WTC11 (cell line): ENCODE results near the gene ROMO1. TPM values are rescaled to one million over a fixed set of nuclear protein-coding genes. Genes with fewer than 3 reads are reported as not detected.

Source experiments
- ATAC-seq: fragments of 200-7000 bp; cut with Tn5 transposase; 2 replicates; pipeline ENCODE4 v1.10.0; 2021; ENCODE audit warnings: mild to moderate bottlenecking, moderate library complexity
- CTCF ChIA-PET: fragments of 300-600 bp; sonication (Branson Sonifier 250); formaldehyde crosslinking; loops from one replicate; lab custom pipeline; 2021; ENCODE audit warnings: antibody characterized with exemption; lab: Charles Lee
- POLR2A ChIA-PET: fragments of 350-600 bp; sonication (Branson Sonifier 250); formaldehyde crosslinking; loops from one replicate; lab custom pipeline; 2021; ENCODE audit warnings: antibody characterized with exemption; lab: Charles Lee
- DNase-seq: peaks from one replicate; pipeline ENCODE4 v3.0.0; 2021; ENCODE audit warnings: low spot score
- H3K27ac Mint-ChIP-seq: 2 replicates; pipeline ENCODE4 v1.8.0; 2021; ENCODE audit warnings: mixed read lengths
- H3K27me3 Mint-ChIP-seq: 2 replicates; pipeline ENCODE4 v1.8.0; 2021; ENCODE audit warnings: low read depth, mild to moderate bottlenecking, moderate library complexity, mixed read lengths
- H3K36me3 Mint-ChIP-seq: 2 replicates; pipeline ENCODE4 v1.8.0; 2021; ENCODE audit warnings: mixed read lengths
- H3K4me1 Mint-ChIP-seq: 2 replicates; pipeline ENCODE4 v1.8.0; 2022; ENCODE audit warnings: mixed read lengths
- H3K4me3 Mint-ChIP-seq: 2 replicates; pipeline ENCODE4 v1.8.0; 2021; ENCODE audit warnings: mild to moderate bottlenecking, moderate library complexity, mixed read lengths
- H3K9me3 Mint-ChIP-seq: 2 replicates; pipeline ENCODE4 v1.8.0; 2021; ENCODE audit warnings: mixed read lengths
- CREB1 ChIP-seq: sonication (generic); formaldehyde crosslinking; IDR thresholded peaks from 2 replicates; pipeline ENCODE4 v1.8.0; 2023; ENCODE audit warnings: mild to moderate bottlenecking, missing genetic modification reagents
- ETV6 ChIP-seq: sonication (generic); formaldehyde crosslinking; IDR thresholded peaks from 2 replicates; pipeline ENCODE4 v1.8.1; 2022; ENCODE audit warnings: mild to moderate bottlenecking, missing genetic modification reagents
- FOXK1 ChIP-seq: sonication (generic); formaldehyde crosslinking; IDR thresholded peaks from 2 replicates; pipeline ENCODE4 v1.8.0; 2022; ENCODE audit warnings: mild to moderate bottlenecking, moderate library complexity, missing genetic modification reagents
- FOXP1 ChIP-seq: sonication (generic); formaldehyde crosslinking; IDR thresholded peaks from 2 replicates; pipeline ENCODE4 v1.8.0; 2022; ENCODE audit warnings: missing genetic modification reagents, mild to moderate bottlenecking, moderate library complexity, borderline replicate concordance
- GRHL2 ChIP-seq: fragments of 250-450 bp; sonication (Bioruptor Pico); IDR thresholded peaks from 2 replicates; pipeline ENCODE4 v1.8.0; 2022; ENCODE audit warnings: mild to moderate bottlenecking, moderate library complexity; ENCODE audit not compliant: insufficient replicate concordance, severe bottlenecking
- GTF2I ChIP-seq: fragments of 250-450 bp; sonication (Bioruptor Pico); conservative IDR thresholded peaks from 2 replicates; pipeline ENCODE4 v1.4.0; 2021; ENCODE audit warnings: mild to moderate bottlenecking
- IRF2 ChIP-seq: sonication (generic); formaldehyde crosslinking; IDR thresholded peaks from 2 replicates; pipeline ENCODE4 v1.8.0; 2022; ENCODE audit warnings: low read depth, missing genetic modification reagents, borderline replicate concordance
- MXD4 ChIP-seq: fragments of 250-450 bp; sonication (Bioruptor Pico); IDR thresholded peaks from 2 replicates; pipeline ENCODE4 v1.8.0; 2021; ENCODE audit warnings: mild to moderate bottlenecking, moderate library complexity, borderline replicate concordance
- NFATC4 ChIP-seq: fragments of 250-450 bp; sonication (Bioruptor Pico); IDR thresholded peaks from 2 replicates; pipeline ENCODE4 v1.9.0; 2021; ENCODE audit warnings: mild to moderate bottlenecking
- OVOL2 ChIP-seq: fragments of 250-450 bp; sonication (Bioruptor Pico); IDR thresholded peaks from 2 replicates; pipeline ENCODE4 v1.9.0; 2021; ENCODE audit warnings: mild to moderate bottlenecking, borderline replicate concordance
- PRDM15 ChIP-seq: sonication (generic); formaldehyde crosslinking; IDR thresholded peaks from 2 replicates; pipeline ENCODE4 v1.8.0; 2022; ENCODE audit warnings: missing genetic modification reagents
- RELA ChIP-seq: sonication (generic); formaldehyde crosslinking; IDR thresholded peaks from 2 replicates; pipeline ENCODE4 v1.8.1; 2022; ENCODE audit warnings: missing genetic modification reagents, mild to moderate bottlenecking, borderline replicate concordance
- SMAD4 ChIP-seq: sonication (generic); formaldehyde crosslinking; IDR thresholded peaks from 2 replicates; pipeline ENCODE4 v1.8.0; 2022; ENCODE audit warnings: mild to moderate bottlenecking, missing genetic modification reagents
- SOX15 ChIP-seq: fragments of 250-450 bp; sonication (Bioruptor Pico); IDR thresholded peaks from 2 replicates; pipeline ENCODE4 v1.9.0; 2021; ENCODE audit warnings: mild to moderate bottlenecking
- ZNF416 ChIP-seq: fragments of 250-450 bp; sonication (Bioruptor Pico); IDR thresholded peaks from 2 replicates; pipeline ENCODE4 v1.9.0; 2021; ENCODE audit warnings: mild to moderate bottlenecking, inconsistent platforms
- ZNF671 ChIP-seq: fragments of 250-450 bp; sonication (Bioruptor Pico); IDR thresholded peaks from 2 replicates; pipeline ENCODE4 v1.8.0; 2021; ENCODE audit warnings: mild to moderate bottlenecking
- total RNA-seq: library from RNA; stranded (reverse); gene quantifications from 3 replicates; pipeline ENCODE4 v1.2.3, GENCODE V29; 2021
- TF ChIP-seq, protein P1 (sequence below): fragments of 250-450 bp; sonication (Bioruptor Pico); IDR thresholded peaks from 2 replicates; pipeline ENCODE4 v1.9.0; 2021; ENCODE audit warnings: moderate library complexity, mild to moderate bottlenecking, inconsistent platforms, borderline replicate concordance
- TF ChIP-seq, protein P2 (sequence below): fragments of 250-450 bp; sonication (Bioruptor Pico); IDR thresholded peaks from 2 replicates; pipeline ENCODE4 v1.9.0; 2021; ENCODE audit warnings: mild to moderate bottlenecking
- TF ChIP-seq, protein P3 (sequence below): sonication (generic); formaldehyde crosslinking; IDR thresholded peaks from 2 replicates; pipeline ENCODE4 v1.8.1; 2022; ENCODE audit warnings: mild to moderate bottlenecking, missing genetic modification reagents, moderate library complexity, borderline replicate concordance
- TF ChIP-seq, protein P4 (sequence below): sonication (generic); formaldehyde crosslinking; IDR thresholded peaks from 2 replicates; pipeline ENCODE4 v1.8.0; 2022; ENCODE audit warnings: mild to moderate bottlenecking, missing genetic modification reagents
- TF ChIP-seq, protein P5 (sequence below): fragments of 200-600 bp; IDR thresholded peaks from 2 replicates; pipeline ENCODE4 v1.8.0; 2022; ENCODE audit warnings: antibody characterized with exemption

The ROMO1 gene
- total RNA-seq, 1 experiment from 2014 or later: 213 TPM

DNA sequence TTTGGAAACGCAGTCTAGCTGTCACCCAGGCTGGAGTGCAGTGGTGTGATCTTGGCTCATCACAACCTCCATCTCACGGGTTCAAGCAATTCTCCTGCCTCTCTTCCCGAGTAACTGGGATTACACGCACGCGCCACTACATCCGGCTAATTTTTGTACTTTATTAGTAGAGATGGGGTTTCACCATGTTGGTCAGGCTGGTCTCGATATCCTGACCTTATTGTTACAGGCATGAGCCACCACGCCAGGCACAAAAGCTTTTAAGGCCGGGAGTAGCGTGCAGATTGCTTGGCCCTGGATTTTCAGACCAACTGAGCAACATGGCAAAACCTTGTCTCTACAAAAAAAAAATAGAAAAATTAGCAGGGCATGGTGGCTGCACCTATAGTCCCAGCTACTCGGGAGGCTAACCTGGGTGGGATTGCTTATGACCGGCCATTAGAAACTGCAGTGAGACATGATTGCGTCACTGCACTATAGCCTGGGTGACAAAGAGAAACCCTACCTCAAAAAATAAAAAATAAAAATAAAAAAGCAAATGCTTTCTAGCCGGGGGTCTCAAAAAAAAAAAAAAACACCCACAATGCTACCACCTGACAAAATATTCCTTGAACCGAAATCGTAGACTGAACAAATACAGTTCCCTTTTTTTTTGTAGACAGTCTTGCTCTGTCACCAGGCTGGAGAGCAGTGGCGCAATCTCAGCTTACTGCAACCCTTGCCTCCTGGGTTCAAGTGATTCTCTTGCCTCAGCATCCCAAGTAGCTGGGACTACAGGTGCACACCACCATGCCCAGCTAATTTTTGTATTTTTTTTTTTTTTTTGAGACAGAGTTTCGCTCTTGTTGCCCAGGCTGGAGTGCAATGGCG is 27.9 kb downstream of the ROMO1 start:
- no peaks in the 10 kb centered on the region for H3K27me3 Mint-ChIP-seq
- peaks cover 80% of the 10 kb centered on the region for H3K36me3 Mint-ChIP-seq
- no peaks in the 10 kb centered on the region for H3K4me1 Mint-ChIP-seq
- no peak for ATAC-seq
- no peak overlapping the region for H3K27ac Mint-ChIP-seq
- no peaks in the 10 kb centered on the region for H3K9me3 Mint-ChIP-seq
- no peak overlapping the region for H3K4me3 Mint-ChIP-seq
- DNase-seq: no peak
- POLR2A ChIA-PET: interaction anchor here (1.2 to 4.3 kb wide), 2 partner anchors 10 to 15 kb away, joined by 7 to 17 read pairs; partner anchors contain the start of gene RBM39
- 0 out of 2 replicates have a peak, but pooled peaks have one; percentile 44 for TF ChIP-seq ZNF671 (CRISPR knock-in tag)
- no peak for TF ChIP-seq MXD4 (CRISPR knock-in tag)
- no peak for TF ChIP-seq GTF2I (CRISPR knock-in tag)
- no peak for TF ChIP-seq SOX15 (CRISPR knock-in tag)
- TF ChIP-seq, protein P1, sequence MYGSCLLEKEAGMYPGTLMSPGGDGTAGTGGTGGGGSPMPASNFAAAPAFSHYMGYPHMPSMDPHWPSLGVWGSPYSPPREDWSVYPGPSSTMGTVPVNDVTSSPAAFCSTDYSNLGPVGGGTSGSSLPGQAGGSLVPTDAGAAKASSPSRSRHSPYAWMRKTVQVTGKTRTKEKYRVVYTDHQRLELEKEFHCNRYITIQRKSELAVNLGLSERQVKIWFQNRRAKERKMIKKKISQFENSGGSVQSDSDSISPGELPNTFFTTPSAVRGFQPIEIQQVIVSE (CRISPR knock-in tag): no peak
- TF ChIP-seq NFATC4 (CRISPR knock-in tag): peak; percentile 37; the same call in 1 of the 2 replicates
- no peak for TF ChIP-seq RELA
- no peak for TF ChIP-seq PRDM15 (CRISPR knock-in tag)
- TF ChIP-seq, protein P2, sequence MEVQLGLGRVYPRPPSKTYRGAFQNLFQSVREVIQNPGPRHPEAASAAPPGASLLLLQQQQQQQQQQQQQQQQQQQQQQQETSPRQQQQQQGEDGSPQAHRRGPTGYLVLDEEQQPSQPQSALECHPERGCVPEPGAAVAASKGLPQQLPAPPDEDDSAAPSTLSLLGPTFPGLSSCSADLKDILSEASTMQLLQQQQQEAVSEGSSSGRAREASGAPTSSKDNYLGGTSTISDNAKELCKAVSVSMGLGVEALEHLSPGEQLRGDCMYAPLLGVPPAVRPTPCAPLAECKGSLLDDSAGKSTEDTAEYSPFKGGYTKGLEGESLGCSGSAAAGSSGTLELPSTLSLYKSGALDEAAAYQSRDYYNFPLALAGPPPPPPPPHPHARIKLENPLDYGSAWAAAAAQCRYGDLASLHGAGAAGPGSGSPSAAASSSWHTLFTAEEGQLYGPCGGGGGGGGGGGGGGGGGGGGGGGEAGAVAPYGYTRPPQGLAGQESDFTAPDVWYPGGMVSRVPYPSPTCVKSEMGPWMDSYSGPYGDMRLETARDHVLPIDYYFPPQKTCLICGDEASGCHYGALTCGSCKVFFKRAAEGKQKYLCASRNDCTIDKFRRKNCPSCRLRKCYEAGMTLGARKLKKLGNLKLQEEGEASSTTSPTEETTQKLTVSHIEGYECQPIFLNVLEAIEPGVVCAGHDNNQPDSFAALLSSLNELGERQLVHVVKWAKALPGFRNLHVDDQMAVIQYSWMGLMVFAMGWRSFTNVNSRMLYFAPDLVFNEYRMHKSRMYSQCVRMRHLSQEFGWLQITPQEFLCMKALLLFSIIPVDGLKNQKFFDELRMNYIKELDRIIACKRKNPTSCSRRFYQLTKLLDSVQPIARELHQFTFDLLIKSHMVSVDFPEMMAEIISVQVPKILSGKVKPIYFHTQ (CRISPR knock-in tag): peak; percentile 65; the same call in 1 of the 2 replicates
- no peak for TF ChIP-seq ZNF416 (CRISPR knock-in tag)
- no peak for TF ChIP-seq IRF2 (CRISPR knock-in tag)
- CTCF ChIA-PET: interaction anchor here (1.4 kb wide), 1 partner anchor 9 kb away, joined by 4 read pairs; no protein-coding TSS in a partner anchor

- Mint-ChIP-seq H3K4me1 (peaks cover 1% of the 10 kb centered on the region; the same call in 1 of the 2 replicates), H3K27ac (no peak overlapping the region), H3K4me3 (no peak overlapping the region), H3K9me3 (no peaks in the 10 kb centered on the region), H3K27me3 (no peaks in the 10 kb centered on the region), H3K36me3 (peaks cover 82% of the 10 kb centered on the region)
- no peak for DNase-seq
- no peak for ATAC-seq
- ChIA-PET CTCF (no interaction called here), POLR2A (interaction anchor here (0.6 to 4.3 kb wide), 2 partner anchors 13 to 246 kb away, joined by 3 to 17 read pairs; partner anchors contain the start of gene RBM39)
- TF ChIP-seq, protein P3, sequence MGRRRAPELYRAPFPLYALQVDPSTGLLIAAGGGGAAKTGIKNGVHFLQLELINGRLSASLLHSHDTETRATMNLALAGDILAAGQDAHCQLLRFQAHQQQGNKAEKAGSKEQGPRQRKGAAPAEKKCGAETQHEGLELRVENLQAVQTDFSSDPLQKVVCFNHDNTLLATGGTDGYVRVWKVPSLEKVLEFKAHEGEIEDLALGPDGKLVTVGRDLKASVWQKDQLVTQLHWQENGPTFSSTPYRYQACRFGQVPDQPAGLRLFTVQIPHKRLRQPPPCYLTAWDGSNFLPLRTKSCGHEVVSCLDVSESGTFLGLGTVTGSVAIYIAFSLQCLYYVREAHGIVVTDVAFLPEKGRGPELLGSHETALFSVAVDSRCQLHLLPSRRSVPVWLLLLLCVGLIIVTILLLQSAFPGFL (CRISPR knock-in tag): no peak
- TF ChIP-seq IRF2 (CRISPR knock-in tag): no peak
- TF ChIP-seq FOXP1: no peak
- no peak for TF ChIP-seq FOXK1 (CRISPR knock-in tag)
- TF ChIP-seq CREB1: no peak
- TF ChIP-seq, protein P4, sequence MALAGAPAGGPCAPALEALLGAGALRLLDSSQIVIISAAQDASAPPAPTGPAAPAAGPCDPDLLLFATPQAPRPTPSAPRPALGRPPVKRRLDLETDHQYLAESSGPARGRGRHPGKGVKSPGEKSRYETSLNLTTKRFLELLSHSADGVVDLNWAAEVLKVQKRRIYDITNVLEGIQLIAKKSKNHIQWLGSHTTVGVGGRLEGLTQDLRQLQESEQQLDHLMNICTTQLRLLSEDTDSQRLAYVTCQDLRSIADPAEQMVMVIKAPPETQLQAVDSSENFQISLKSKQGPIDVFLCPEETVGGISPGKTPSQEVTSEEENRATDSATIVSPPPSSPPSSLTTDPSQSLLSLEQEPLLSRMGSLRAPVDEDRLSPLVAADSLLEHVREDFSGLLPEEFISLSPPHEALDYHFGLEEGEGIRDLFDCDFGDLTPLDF: no peak
- no peak for TF ChIP-seq ZNF416 (CRISPR knock-in tag)
- TF ChIP-seq GRHL2 (CRISPR knock-in tag): no peak
- TF ChIP-seq, protein P5, sequence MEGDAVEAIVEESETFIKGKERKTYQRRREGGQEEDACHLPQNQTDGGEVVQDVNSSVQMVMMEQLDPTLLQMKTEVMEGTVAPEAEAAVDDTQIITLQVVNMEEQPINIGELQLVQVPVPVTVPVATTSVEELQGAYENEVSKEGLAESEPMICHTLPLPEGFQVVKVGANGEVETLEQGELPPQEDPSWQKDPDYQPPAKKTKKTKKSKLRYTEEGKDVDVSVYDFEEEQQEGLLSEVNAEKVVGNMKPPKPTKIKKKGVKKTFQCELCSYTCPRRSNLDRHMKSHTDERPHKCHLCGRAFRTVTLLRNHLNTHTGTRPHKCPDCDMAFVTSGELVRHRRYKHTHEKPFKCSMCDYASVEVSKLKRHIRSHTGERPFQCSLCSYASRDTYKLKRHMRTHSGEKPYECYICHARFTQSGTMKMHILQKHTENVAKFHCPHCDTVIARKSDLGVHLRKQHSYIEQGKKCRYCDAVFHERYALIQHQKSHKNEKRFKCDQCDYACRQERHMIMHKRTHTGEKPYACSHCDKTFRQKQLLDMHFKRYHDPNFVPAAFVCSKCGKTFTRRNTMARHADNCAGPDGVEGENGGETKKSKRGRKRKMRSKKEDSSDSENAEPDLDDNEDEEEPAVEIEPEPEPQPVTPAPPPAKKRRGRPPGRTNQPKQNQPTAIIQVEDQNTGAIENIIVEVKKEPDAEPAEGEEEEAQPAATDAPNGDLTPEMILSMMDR: no peak
- no peak for TF ChIP-seq SMAD4 (CRISPR knock-in tag)
- TF ChIP-seq OVOL2 (CRISPR knock-in tag): no peak
- TF ChIP-seq ETV6 (CRISPR knock-in tag): no peak
Measured at GRCh38 chr20:35729283-35729807, 30.1 kb downstream of the ROMO1 start.
